Activated CD4-positive, alpha-beta T cell treated with anti-CD3 and anti-CD28 coated beads, Interleukin-2, amount 50 U/mL, for 24 hours (primary cell): ENCODE measurements around the gene SRSF1.
"Not testable (repeated sequence)": the region's sequence is repeated elsewhere in the genome, so short reads cannot be mapped to it uniquely, and the experiment has no call there.

Experiments
- DNase-seq, 2 donors: peaks; one replicate each; pipeline ENCODE4 v3.0.0-alpha.2; 2020; ENCODE audit warnings: low read depth in 1 of 2, low spot score in 1 of 2

The SRSF1 gene

GRCh38 chr17:57991537-57991936, 15.5 kb downstream of the SRSF1 start:
- no peak for DNase-seq

- no peak for DNase-seq
These were observed 17.0 kb downstream of the SRSF1 start for GRCh38 chr17:57990037-57990436.

- DNase-seq = peak; percentile 40 to 61
These were observed 18.5 kb downstream of the SRSF1 start for GRCh38 chr17:57988301-57989250.

GRCh38 chr17:57987581-57988300, 19.3 kb downstream of the SRSF1 start, which contains the start of gene VEZF1:
TSS of gene VEZF1 (minus strand) at chr17:57988254. CDS start at chr17:57988111, 143 bp downstream.
- DNase-seq = peak; percentile 29 to 59

GRCh38 chr17:57986841-57987580, 20.0 kb downstream of the SRSF1 start:
- DNase-seq = peak in 1 of 2 donors; percentile 41

- no peak for DNase-seq
These were observed 21.4 kb downstream of the SRSF1 start for GRCh38 chr17:57985675-57985974.

GRCh38 chr17:57984936-57985674, 21.9 kb downstream of the SRSF1 start:
- no peak for DNase-seq

- DNase-seq = no peak
These were observed 22.7 kb downstream of the SRSF1 start for GRCh38 chr17:57984261-57984890.

GRCh38 chr17:57983446-57983845, 23.6 kb downstream of the SRSF1 start:
- no peak for DNase-seq

- no peak for DNase-seq
These were observed 24.4 kb downstream of the SRSF1 start for GRCh38 chr17:57982452-57983170.

GRCh38 chr17:57980522-57980921, 26.5 kb downstream of the SRSF1 start:
- no peak for DNase-seq

GRCh38 chr17:57979076-57979475, 28.0 kb downstream of the SRSF1 start:
- no peak for DNase-seq

GRCh38 chr17:57976594-57976993, 30.5 kb downstream of the SRSF1 start:
- DNase-seq = no peak

GRCh38 chr17:57975044-57975443, 32.0 kb downstream of the SRSF1 start:
- DNase-seq = no peak

GRCh38 chr17:57974053-57974824, 32.8 kb downstream of the SRSF1 start:
- not testable (repeated sequence) for DNase-seq

- no peak for DNase-seq
These were observed 34.9 kb downstream of the SRSF1 start for GRCh38 chr17:57972151-57972550.

- no peak for DNase-seq
These were observed 35.5 kb downstream of the SRSF1 start for GRCh38 chr17:57971572-57971971.

GRCh38 chr17:57970710-57971109, 36.3 kb downstream of the SRSF1 start:
- DNase-seq = no peak

GRCh38 chr17:57968456-57968855, 38.6 kb downstream of the SRSF1 start:
- DNase-seq = no peak
